Activated CD4-positive, CD25-positive, alpha-beta regulatory T cell treated with anti-CD3 and anti-CD28 coated beads, Interleukin-2, amount 50 U/mL, for 24 hours (primary cell): ENCODE measurements around the gene HOXB7.

Source experiments
- ATAC-seq, 2 donors: fragments of 150-1000 bp; cut with Tn5 transposase; one replicate each; pipeline ENCODE4 v1.10.0; 2021; ENCODE audit warnings: mild to moderate bottlenecking in 1 of 2, moderate library complexity in 1 of 2

The HOXB7 gene

GRCh38 chr17:48594538-48595277 lies 16.1 kb downstream of the HOXB7 start:
- ATAC-seq: no peak

GRCh38 chr17:48593840-48594537 lies 16.8 kb downstream of the HOXB7 start:
- ATAC-seq: peak; percentile 71 to 73

DNA sequence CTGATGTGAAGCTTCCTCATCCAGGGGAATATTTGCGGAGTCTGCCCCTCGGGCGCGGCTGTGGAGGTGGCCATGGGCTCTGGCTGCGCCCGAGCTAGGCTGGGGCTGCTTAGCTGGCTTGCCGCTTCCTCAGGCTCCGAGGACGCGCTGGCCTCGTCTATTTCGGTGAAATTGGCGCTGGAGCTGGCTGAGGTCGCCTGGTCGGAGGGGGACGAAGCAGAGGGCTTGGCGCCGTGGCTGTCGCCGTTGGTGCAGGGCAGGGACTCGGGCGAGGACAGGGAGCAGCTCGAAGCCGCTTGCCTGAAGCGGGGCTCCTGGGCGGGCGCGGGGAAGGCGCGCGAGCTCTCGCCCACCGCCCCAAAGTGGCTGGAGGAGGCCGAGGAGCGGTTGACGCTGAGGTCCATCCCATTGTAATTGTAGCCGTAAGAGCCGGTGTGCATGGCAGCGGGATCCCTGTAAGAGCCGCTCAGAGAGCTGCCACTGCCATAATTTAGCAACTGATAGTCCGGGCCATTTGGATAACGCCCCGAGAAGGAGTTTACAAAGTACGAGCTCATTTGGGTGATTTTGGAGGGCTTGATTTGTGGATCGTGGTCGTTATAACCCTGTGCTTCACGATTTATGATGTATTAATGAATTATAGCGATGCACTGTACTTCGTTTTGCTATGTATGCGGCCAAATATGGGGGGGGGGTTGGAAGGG lies 17.5 kb downstream of the HOXB7 start, which contains the start of gene HOXB5:
Gene HOXB5, minus strand, starts transcription at position 654 of the 704 bp plus-strand sequence. Its CDS starts 97 bp downstream, at position 557.
- ATAC-seq: no peak

- ATAC-seq: no peak
Measured at GRCh38 chr17:48592577-48592976, 18.2 kb downstream of the HOXB7 start.

DNA sequence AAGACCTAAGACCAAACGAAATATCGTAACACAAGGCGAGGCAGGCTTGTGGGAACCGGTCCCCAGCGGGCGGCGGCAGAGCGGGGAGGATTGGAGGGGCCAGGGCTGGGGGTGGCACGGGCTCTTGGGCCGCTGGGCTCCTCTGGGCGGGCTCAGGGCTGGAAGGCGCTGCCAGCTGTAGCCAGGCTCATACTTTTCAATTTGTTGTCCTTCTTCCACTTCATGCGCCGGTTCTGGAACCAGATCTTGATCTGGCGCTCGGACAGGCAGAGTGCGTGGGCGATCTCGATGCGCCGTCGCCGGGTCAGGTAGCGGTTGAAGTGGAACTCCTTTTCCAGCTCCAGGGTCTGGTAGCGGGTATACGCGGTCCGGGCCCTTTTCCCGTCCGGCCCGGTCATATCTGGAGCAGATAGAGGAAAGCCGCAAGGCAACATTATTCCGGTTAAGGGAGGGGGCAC lies 18.7 kb downstream of the HOXB7 start:
- ATAC-seq: no peak

DNA sequence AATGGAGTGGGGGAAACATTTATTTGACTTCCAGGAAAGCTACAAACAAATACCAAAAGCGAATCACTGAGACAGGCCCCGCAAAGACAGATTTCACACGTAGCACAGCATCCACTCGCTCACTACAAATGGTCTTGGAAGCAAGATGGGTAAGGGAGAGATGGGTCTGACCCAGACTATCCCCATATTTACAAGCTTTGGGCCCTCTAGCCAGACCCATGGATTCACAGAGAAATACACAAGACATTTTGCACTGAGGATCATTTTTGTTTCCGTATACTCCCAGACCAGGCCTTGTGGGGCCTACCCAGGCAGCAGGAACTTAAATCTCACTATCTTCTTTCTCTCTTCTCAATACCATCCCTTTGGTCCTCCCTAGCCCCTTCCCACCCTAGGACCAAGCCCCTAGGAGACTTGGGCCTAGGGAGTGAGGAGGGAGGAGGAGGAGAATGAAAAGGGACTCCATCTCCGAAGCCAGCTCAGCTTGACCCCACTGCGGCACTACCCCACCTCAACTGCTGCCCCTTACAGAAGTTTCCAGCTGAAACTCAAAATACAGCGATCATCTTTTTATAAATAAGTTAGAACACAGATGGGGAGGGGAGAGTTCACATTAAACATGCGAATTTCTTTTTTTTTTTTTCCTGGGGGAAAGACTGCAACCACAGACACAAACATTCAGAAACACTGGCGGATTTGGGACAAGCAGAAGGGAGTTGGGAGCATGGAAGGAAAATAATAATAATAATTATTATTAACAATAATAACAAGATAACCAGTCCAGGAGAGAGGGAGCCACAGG lies 19.4 kb downstream of the HOXB7 start:
- ATAC-seq: no peak

DNA sequence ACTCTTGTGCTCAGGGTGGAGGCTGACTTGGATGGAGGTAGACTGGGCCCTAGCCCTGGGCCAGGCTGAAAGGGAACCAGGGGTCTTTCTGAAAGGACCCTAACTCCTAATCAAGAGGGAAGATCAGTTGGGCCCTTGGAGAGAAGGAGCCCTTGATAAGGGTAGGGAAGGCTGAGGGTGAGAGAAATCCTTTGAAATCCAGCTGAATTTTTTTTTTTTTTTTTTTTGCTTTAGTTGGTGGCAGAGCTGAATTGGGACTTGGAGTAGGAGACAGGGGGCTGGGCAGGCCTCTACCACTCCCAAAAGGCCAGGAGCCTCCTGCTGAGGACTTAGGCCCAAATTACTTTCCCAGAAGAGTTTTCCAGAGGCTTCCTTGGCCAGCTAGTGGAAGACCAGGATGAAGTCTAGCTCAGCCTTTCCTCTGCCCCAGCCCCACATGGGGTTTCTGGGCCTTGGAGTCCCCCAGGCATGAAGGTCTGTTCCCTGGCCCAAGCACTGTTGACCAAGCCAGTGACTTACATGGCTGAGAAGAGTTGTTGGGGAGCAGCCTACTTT lies 20.1 kb downstream of the HOXB7 start:
- ATAC-seq: no peak

- ATAC-seq: no peak
Measured at GRCh38 chr17:48589831-48590606, 20.8 kb downstream of the HOXB7 start, which contains the start of gene HOXB3. Gene HOXB3 (minus strand): TSS chr17:48590241. CDS start chr17:48552474, 37,767 bp downstream.

DNA sequence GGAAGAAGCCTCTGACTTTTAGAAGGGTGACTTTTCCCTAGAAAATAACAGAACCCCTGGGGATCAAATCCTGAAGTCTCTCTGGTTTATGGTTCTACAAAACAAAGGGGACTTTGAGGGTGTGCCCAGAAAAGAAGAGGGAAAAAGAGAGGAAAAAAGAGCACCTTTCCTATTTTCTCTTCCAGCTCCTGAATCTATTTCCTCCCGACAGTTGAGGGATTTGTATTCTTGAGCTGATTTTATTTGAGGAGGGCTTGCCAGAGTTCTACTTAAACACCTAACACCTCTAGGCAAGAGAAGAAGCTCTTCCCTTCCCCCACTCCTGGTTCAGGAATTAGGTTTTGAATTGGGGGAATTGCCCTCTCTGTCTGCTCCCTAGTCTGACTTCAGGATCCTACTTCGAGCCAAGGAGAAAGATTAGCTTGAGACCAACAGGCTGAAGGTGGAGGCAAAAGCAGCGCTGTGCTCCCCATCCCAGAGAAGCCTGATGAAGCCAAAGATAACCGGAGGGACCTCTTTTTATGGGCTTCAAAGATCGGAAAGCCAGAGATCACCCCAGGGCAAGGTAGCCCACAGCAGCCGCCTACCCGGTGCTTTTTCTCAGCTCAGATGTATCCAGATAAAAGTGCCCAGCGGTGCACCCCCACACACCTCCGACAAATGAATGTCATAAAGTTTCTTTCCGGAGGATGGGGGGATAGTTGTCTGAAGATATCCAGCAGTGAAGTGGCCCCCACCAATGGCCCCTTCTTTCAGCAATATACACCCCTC lies 21.6 kb downstream of the HOXB7 start:
- no peak for ATAC-seq

- ATAC-seq: no peak
Measured at GRCh38 chr17:48588528-48588927, 22.3 kb downstream of the HOXB7 start.

DNA sequence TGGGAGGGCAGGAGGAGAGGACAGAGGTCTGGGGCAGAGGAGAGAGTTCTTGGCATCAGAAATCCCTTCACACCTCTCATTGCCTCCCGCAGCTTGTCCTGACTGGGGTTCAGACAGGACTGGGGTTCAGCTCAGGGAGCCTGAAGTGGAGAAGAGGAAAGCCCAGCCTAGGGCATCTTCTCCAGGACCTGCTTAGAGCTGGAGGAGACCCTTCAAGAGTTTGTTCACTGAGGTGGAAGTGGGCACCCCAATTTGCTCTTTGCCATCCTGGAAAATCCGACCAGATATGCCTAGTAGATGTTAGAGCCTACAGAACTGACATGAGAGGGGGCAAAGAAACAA lies 22.8 kb downstream of the HOXB7 start:
- no peak for ATAC-seq

GRCh38 chr17:48587276-48588073 lies 23.3 kb downstream of the HOXB7 start:
- ATAC-seq: no peak

DNA sequence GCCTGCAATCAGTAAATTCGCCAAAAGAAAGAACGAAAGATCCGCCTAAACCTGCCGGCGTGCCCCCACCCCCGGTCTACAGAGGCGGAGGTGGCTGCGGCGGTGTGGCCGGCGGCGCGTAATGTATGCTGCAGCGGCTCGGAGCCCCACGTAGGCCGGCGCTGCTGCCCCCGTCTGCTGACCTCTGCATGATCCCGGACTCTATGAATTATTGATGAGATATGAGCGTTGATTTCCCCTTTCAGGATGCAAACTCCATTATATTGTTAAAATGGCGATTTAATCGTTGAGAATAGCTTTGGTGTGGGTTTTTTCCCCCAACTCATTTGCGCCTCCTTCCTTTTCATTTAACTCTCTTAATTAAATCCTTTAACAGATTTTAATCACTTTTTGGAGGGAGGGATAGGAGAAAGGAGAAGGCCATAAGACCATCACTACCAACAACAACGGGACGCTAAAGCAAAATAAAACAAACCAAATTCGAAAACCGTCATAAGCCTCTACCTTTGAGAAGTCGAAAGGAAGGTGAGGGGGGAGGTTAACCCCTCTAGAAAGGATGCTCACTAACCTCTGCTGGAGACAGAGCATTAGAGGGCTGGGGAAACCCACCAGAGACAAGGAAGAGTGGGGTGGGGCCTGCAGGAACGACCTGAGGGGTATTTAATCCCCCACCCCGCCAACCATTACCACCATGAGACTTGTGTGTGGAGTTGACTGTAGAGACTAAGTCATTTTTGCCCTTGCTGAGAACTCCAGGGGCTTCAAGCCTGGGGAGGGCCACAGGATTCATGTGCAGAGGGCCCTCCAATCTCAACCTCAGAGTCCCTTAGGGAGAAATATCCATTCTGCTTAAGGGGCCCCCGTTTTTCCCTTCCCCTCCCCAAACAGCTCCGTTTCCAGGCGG lies 24.2 kb downstream of the HOXB7 start:
- ATAC-seq: no peak

GRCh38 chr17:48584223-48584741 lies 26.5 kb downstream of the HOXB7 start:
- no peak for ATAC-seq

- no peak for ATAC-seq
Measured at GRCh38 chr17:48583708-48584222, 27.1 kb downstream of the HOXB7 start.

- no peak for ATAC-seq
Measured at GRCh38 chr17:48582750-48583069, 28.1 kb downstream of the HOXB7 start.

GRCh38 chr17:48579760-48580554 lies 30.9 kb downstream of the HOXB7 start:
- ATAC-seq: no peak

DNA sequence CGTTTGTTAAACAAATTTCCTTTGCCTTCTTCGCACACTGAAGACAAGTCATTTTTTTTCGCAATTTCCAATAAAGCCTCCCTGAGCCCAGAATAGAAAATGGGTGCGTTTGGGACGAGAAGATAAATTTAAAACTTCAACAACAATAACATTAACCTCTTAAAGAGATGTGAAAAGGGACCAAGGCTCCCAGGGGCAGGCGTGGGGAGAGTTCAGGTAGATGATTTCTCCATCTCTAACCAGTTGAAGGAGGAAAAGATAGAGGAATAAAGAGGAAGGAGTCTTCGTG lies 31.4 kb downstream of the HOXB7 start:
- no peak for ATAC-seq
